Uterus (tissue), 2 donors: ENCODE measurements around the gene DPF3.

Experiments used
- CTCF ChIP-seq, 4 experiments: fragments of 200-600 bp in 2 of 4; fragments of 450-650 bp in 2 of 4; sonication (generic) in 2 of 4; IDR thresholded peaks; one replicate each; pipeline ENCODE4 v1.5.1; 2016 to 2019; ENCODE audit warnings: antibody characterized with exemption in 4 of 4, mild to moderate bottlenecking in 2 of 4, moderate library complexity in 1 of 4
- POLR2A ChIP-seq, 2 donors: fragments of 450-650 bp; IDR thresholded peaks; one replicate each; pipeline ENCODE4 v1.6.1; 2016; ENCODE audit warnings: antibody characterized with exemption in 2 of 2, mild to moderate bottlenecking in 1 of 2, moderate library complexity in 1 of 2

GRCh38 chr14:72582582-72582981 lies 311.3 kb downstream of the DPF3 start:
- TF ChIP-seq CTCF (IDR thresholded peaks at IDR 0.05) (no peak), POLR2A (IDR thresholded peaks at IDR 0.05) (no peak)
